ENCODE results near the gene IRF9. TPM values are rescaled to one million over a fixed set of nuclear protein-coding genes. Genes with fewer than 3 reads are reported as not detected.
A peak's percentile ranks its signal among the peaks of the same experiment; 100 is the strongest.

Gene IRF9
- total and polyA plus RNA-seq, 2 of the 13 experiments (the other 11 are each of a cell fraction or from before 2014, with no cell fraction given): 14.9 to 49.7 TPM

GRCh38 chr14:24188251-24189058 is 27.4 kb downstream of the IRF9 start, which contains the start of gene IPO4 (continued):
- TF ChIP-seq HBP1 (CRISPR knock-in tag; IDR thresholded peaks at IDR 0.05; ENCODE audit: low read depth) (peak; percentile 98), ZNF362 (CRISPR knock-in tag; IDR thresholded peaks at IDR 0.05; ENCODE audit: borderline replicate concordance) (peak; percentile 58; the same call in 1 of the 2 replicates), CENPX (CRISPR knock-in tag; IDR thresholded peaks at IDR 0.05) (no peak), HDAC1 (CRISPR knock-in tag; IDR thresholded peaks at IDR 0.05) (no peak), SP1 (IDR thresholded peaks at IDR 0.05) (no peak), SP1 (CRISPR knock-in tag; IDR thresholded peaks at IDR 0.05) (peak; percentile 99), ZNF205 (CRISPR knock-in tag; IDR thresholded peaks at IDR 0.05) (peak; percentile 98), MEIS1 (CRISPR knock-in tag; IDR thresholded peaks at IDR 0.05; ENCODE audit: borderline replicate concordance) (peak; percentile 94; the same call in 1 of the 2 replicates), TSC22D2 (CRISPR knock-in tag; IDR thresholded peaks at IDR 0.05; ENCODE audit: borderline replicate concordance) (peak; percentile 98), ZFP36L2 (CRISPR knock-in tag; IDR thresholded peaks at IDR 0.05) (peak; percentile 85), KMT2A (CRISPR knock-in tag; IDR thresholded peaks at IDR 0.05) (peak; percentile 99), YY1 (IDR thresholded peaks at IDR 0.05; ENCODE audit: insufficient read depth, insufficient replicate concordance, low read depth, low read length) (peak; percentile 90), TFDP1 (CRISPR knock-in tag; IDR thresholded peaks at IDR 0.05; ENCODE audit: borderline replicate concordance) (peak; percentile 96), SAFB2 (CRISPR knock-in tag; IDR thresholded peaks at IDR 0.05; ENCODE audit: borderline replicate concordance, low read depth) (peak; percentile 99; the same call in 1 of the 2 replicates), SP4 (CRISPR knock-in tag; IDR thresholded peaks at IDR 0.05) (peak; percentile 94), ZNF597 (CRISPR knock-in tag; IDR thresholded peaks at IDR 0.05) (no peak), ZSCAN12 (CRISPR knock-in tag; IDR thresholded peaks at IDR 0.05) (peak; percentile 76; the same call in 1 of the 2 replicates), REXO4 (CRISPR knock-in tag; IDR thresholded peaks at IDR 0.05; ENCODE audit: borderline replicate concordance) (peak; percentile 83), ZNF607 (CRISPR knock-in tag; IDR thresholded peaks at IDR 0.05; ENCODE audit: borderline replicate concordance) (peak; percentile 91), CCAR2 (optimal IDR thresholded peaks at IDR 0.05; ENCODE audit: low read depth, low read length) (peak; percentile 100), XRCC5 (optimal IDR thresholded peaks at IDR 0.05; ENCODE audit: low read length) (peak; percentile 100), TCF7L2 (IDR thresholded peaks at IDR 0.05; ENCODE audit: low read depth, low read length) (no peak), ZNF510 (CRISPR knock-in tag; IDR thresholded peaks at IDR 0.05; ENCODE audit: low read depth) (peak; percentile 71; the same call in 1 of the 2 replicates), ZNF605 (CRISPR knock-in tag; IDR thresholded peaks at IDR 0.05) (peak; percentile 99), KDM5A (IDR thresholded peaks at IDR 0.05; ENCODE audit: borderline replicate concordance, low read length) (peak; percentile 99), PHF21A (CRISPR knock-in tag; IDR thresholded peaks at IDR 0.05) (no peak), ELF1 (CRISPR knock-in tag; IDR thresholded peaks at IDR 0.05) (peak; percentile 97)

Data from HepG2 (cell line).